Memory B cell (primary cell): ENCODE data around the gene REG1B.
A peak's percentile ranks its signal among the peaks of the same experiment; 100 is the strongest.
"Not testable (repeated sequence)": the region's sequence is repeated elsewhere in the genome, so short reads cannot be mapped to it uniquely, and the experiment has no call there.

Source experiments
- ATAC-seq: fragments of 150-1000 bp; cut with Tn5 transposase; 2 replicates; pipeline ENCODE4 v1.10.0; 2021; ENCODE audit warnings: low read depth, mild to moderate bottlenecking, moderate library complexity
- DNase-seq, 2 donors: peaks; one replicate each; pipeline ENCODE4 v3.0.0; 2022; ENCODE audit warnings: low spot score in 2 of 2
- H3K27ac Mint-ChIP-seq: one replicate; pipeline ENCODE4 v1.8.0; 2022; ENCODE audit warnings: mild to moderate bottlenecking, moderate library complexity, mixed read lengths
- H3K27me3 Mint-ChIP-seq: one replicate; pipeline ENCODE4 v1.8.0; 2022; ENCODE audit warnings: mixed read lengths
- H3K36me3 Mint-ChIP-seq: one replicate; pipeline ENCODE4 v1.8.0; 2022; ENCODE audit warnings: mild to moderate bottlenecking, mixed read lengths
- H3K4me1 Mint-ChIP-seq: one replicate; pipeline ENCODE4 v1.8.0; 2022; ENCODE audit warnings: mixed read lengths
- H3K4me3 Mint-ChIP-seq: one replicate; pipeline ENCODE4 v1.8.0; 2022; ENCODE audit warnings: mild to moderate bottlenecking, moderate library complexity, mixed read lengths
- H3K9me3 Mint-ChIP-seq: one replicate; pipeline ENCODE4 v1.8.0; 2022; ENCODE audit warnings: mixed read lengths

Gene REG1B

GRCh38 chr2:79103214-79103613 is 15.4 kb upstream of the REG1B start:
- no peaks in the 10 kb centered on the region for H3K27me3 Mint-ChIP-seq
- ATAC-seq, result no peak
- no peak for DNase-seq
- H3K9me3 Mint-ChIP-seq, result peaks cover 3% of the 10 kb centered on the region
- no peak overlapping the region for H3K4me3 Mint-ChIP-seq
- H3K27ac Mint-ChIP-seq, result no peak overlapping the region
- no peaks in the 10 kb centered on the region for H3K4me1 Mint-ChIP-seq
- H3K36me3 Mint-ChIP-seq, result no peaks in the 10 kb centered on the region

DNA sequence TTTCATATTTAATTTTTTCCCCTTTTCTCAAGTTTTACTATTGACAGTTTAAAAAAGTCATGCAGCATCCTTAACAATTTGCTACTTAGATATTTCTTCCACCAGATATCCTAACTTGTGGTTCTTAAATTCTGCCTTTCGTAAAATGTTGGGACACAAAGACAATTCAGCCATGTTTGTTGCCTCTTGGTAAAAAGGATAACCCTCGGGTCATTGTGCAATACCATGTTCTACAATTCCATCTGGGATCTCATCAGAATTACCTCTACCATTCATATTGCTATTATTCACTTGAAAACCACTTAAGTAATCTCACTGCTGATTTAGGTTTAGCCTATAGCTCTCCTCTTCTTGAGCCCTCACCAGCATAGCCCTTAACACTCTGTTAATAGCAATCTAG is 13.2 kb upstream of the REG1B start:
- no peak for DNase-seq
- H3K4me1 Mint-ChIP-seq, result no peaks in the 10 kb centered on the region
- H3K27me3 Mint-ChIP-seq, result no peaks in the 10 kb centered on the region
- no peak for ATAC-seq
- H3K9me3 Mint-ChIP-seq, result peaks cover 8% of the 10 kb centered on the region
- no peaks in the 10 kb centered on the region for H3K36me3 Mint-ChIP-seq
- H3K4me3 Mint-ChIP-seq, result no peak overlapping the region
- no peak overlapping the region for H3K27ac Mint-ChIP-seq

DNA sequence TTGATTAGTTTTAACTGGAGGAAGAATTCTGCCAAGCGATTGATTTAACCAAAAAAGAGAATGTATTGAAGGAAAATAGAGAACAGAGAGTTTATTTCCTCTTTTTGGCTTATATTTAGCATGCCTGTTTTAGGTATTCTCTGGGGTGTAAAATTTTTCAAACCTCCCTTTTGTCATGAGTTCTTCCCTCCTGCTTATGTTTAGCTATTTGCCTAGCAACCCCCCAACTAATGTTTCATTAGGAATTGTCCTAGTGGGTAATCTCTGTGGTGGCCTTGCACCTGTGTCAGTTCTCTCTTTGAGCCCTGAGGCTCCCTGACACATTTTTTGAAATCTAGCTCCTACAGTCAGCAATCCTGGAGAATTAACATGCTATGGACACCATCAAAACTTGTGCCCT is 12.5 kb upstream of the REG1B start:
- Mint-ChIP-seq H3K4me1 (no peaks in the 10 kb centered on the region), H3K36me3 (no peaks in the 10 kb centered on the region), H3K4me3 (no peak overlapping the region), H3K9me3 (peaks cover 8% of the 10 kb centered on the region), H3K27ac (no peak overlapping the region), H3K27me3 (no peaks in the 10 kb centered on the region)
- no peak for DNase-seq
- peak; percentile 22 for ATAC-seq

- Mint-ChIP-seq H3K4me1 (no peaks in the 10 kb centered on the region), H3K36me3 (no peaks in the 10 kb centered on the region), H3K27me3 (no peaks in the 10 kb centered on the region), H3K27ac (no peak overlapping the region), H3K9me3 (peaks cover 8% of the 10 kb centered on the region), H3K4me3 (no peak overlapping the region)
- DNase-seq, result no peak
- no peak for ATAC-seq
Measured at GRCh38 chr2:79099140-79099686, 11.4 kb upstream of the REG1B start.

- no peaks in the 10 kb centered on the region for H3K27me3 Mint-ChIP-seq
- no peaks in the 10 kb centered on the region for H3K4me1 Mint-ChIP-seq
- DNase-seq (no peak), ATAC-seq (no peak)
- no peak overlapping the region for H3K27ac Mint-ChIP-seq
- H3K9me3 Mint-ChIP-seq, result peaks cover 8% of the 10 kb centered on the region
- no peaks in the 10 kb centered on the region for H3K36me3 Mint-ChIP-seq
- no peak overlapping the region for H3K4me3 Mint-ChIP-seq
Measured at GRCh38 chr2:79097843-79098242, 10.1 kb upstream of the REG1B start.

GRCh38 chr2:79090693-79091092 is 2.9 kb upstream of the REG1B start:
- no peak overlapping the region for H3K4me3 Mint-ChIP-seq
- peaks cover 1% of the 10 kb centered on the region for H3K9me3 Mint-ChIP-seq
- no peak for ATAC-seq
- H3K27ac Mint-ChIP-seq, result no peak overlapping the region
- H3K36me3 Mint-ChIP-seq, result no peaks in the 10 kb centered on the region
- no peaks in the 10 kb centered on the region for H3K4me1 Mint-ChIP-seq
- H3K27me3 Mint-ChIP-seq, result no peaks in the 10 kb centered on the region
- no peak for DNase-seq

DNA sequence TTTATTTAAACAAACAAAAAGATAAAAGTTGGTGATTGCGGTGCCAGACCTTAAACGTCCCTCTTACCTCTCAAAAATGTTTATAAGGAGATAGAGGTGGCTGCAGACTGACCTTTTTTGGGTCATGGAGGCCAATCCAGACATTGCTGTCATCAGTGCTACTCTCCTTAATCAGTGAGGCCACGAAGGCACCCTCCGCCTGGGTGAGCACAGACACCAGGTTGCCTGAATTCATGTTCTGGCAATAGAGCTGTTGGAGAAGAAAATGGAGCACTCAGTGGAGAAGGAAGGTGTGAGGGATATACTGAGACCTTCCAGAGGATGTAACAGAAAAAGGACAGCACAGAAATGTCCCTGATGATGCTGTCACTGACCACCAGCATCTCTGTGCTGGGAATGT is 1.5 kb downstream of the REG1B start:
- Mint-ChIP-seq H3K4me3 (no peak overlapping the region), H3K36me3 (no peaks in the 10 kb centered on the region)
- DNase-seq, result no peak

GRCh38 chr2:79085382-79085781 is 2.4 kb downstream of the REG1B start:
- H3K27ac Mint-ChIP-seq, result no peak overlapping the region
- H3K4me1 Mint-ChIP-seq, result no peaks in the 10 kb centered on the region
- H3K27me3 Mint-ChIP-seq, result peaks cover 1% of the 10 kb centered on the region
- no peak overlapping the region for H3K4me3 Mint-ChIP-seq
- H3K9me3 Mint-ChIP-seq, result peaks cover 3% of the 10 kb centered on the region
- DNase-seq (no peak), ATAC-seq (no peak)
- no peaks in the 10 kb centered on the region for H3K36me3 Mint-ChIP-seq

More for the DNA sequence above, 1.5 kb downstream of the REG1B start:
- H3K9me3 Mint-ChIP-seq, result peaks cover 1% of the 10 kb centered on the region
- H3K27me3 Mint-ChIP-seq, result peaks cover 1% of the 10 kb centered on the region
- no peaks in the 10 kb centered on the region for H3K4me1 Mint-ChIP-seq
- H3K27ac Mint-ChIP-seq, result no peak overlapping the region
- no peak for ATAC-seq

- peaks cover 1% of the 10 kb centered on the region for H3K27me3 Mint-ChIP-seq
- H3K9me3 Mint-ChIP-seq, result peaks cover 2% of the 10 kb centered on the region
- no peak overlapping the region for H3K4me3 Mint-ChIP-seq
- DNase-seq, result no peak
- H3K36me3 Mint-ChIP-seq, result no peaks in the 10 kb centered on the region
- no peaks in the 10 kb centered on the region for H3K4me1 Mint-ChIP-seq
- H3K27ac Mint-ChIP-seq, result no peak overlapping the region
- ATAC-seq, result no peak
Measured at GRCh38 chr2:79084495-79085135, 3.2 kb downstream of the REG1B start.

DNA sequence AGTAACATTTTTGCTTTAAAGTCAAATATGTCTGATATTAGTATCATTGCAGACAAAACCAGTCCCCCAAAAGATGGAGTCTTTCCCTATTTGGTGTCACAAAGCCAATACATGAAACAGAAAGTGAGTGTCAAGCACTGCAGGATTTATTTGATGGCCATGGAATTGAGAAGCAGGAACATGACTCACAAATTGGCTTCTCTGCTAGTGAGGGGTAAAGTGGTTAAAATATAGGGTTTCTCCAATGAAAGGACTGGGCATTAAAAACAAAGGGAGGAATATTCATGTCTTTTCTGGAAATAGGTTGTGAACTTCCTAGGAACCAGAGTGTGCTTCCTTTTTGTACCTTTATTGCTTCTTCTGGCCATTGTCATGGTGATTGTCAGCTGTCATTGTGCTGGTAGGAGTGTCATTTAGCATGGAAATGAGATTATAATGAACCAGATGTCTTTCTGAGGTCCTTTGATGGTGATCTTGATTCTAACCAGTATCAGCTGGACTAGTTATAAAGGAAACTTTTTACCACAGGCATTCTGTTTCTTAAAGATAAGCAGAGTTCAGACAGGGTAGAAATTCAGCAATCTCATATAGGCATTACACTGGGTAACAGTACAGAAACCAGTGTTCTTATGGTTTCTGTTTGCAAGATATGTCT is 4.1 kb downstream of the REG1B start:
- Mint-ChIP-seq H3K27ac (no peak overlapping the region), H3K9me3 (peaks cover 3% of the 10 kb centered on the region), H3K4me1 (no peaks in the 10 kb centered on the region), H3K36me3 (no peaks in the 10 kb centered on the region), H3K4me3 (no peak overlapping the region), H3K27me3 (peaks cover 1% of the 10 kb centered on the region)
- DNase-seq (no peak), ATAC-seq (no peak)

- Mint-ChIP-seq H3K36me3 (no peaks in the 10 kb centered on the region), H3K27ac (no peak overlapping the region), H3K4me3 (no peak overlapping the region), H3K4me1 (no peaks in the 10 kb centered on the region), H3K27me3 (peaks cover 1% of the 10 kb centered on the region), H3K9me3 (peaks cover 5% of the 10 kb centered on the region)
- DNase-seq (no peak), ATAC-seq (no peak)
Measured at GRCh38 chr2:79082987-79083386, 4.8 kb downstream of the REG1B start.

GRCh38 chr2:79071078-79071477 is 16.7 kb downstream of the REG1B start:
- Mint-ChIP-seq H3K27ac (no peak overlapping the region), H3K9me3 (peaks cover 11% of the 10 kb centered on the region), H3K4me3 (no peak overlapping the region), H3K4me1 (no peaks in the 10 kb centered on the region), H3K36me3 (no peaks in the 10 kb centered on the region), H3K27me3 (no peaks in the 10 kb centered on the region)
- ATAC-seq, result no peak
- DNase-seq, result no peak

DNA sequence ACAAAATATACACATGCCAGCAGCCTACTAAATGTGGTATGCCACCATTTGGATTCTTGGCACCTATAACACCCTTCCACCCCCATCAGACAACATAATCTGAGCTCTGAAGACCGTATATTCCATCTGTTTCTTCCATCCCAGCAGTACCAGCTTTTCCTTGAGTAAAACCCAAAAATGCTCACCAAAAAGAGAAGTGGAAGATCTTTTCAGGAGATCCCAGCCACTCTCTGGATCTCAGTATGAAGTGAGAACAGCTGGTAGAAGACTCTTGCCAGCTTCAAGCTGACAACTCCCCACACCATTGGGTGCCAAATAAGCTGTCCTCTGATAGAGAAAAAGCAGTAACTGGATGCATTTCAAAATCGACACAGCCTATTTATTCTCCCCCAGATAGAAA is 22.6 kb downstream of the REG1B start:
- H3K4me3 Mint-ChIP-seq, result no peak overlapping the region

GRCh38 chr2:79054769-79055168 is 33.0 kb downstream of the REG1B start:
- H3K36me3 Mint-ChIP-seq, H3K4me3 Mint-ChIP-seq: not testable (repeated sequence)

More for the DNA sequence above, 22.6 kb downstream of the REG1B start:
- ATAC-seq (no peak), DNase-seq (no peak)
- Mint-ChIP-seq H3K27me3 (no peaks in the 10 kb centered on the region), H3K27ac (no peak overlapping the region), H3K9me3 (peaks cover 6% of the 10 kb centered on the region), H3K36me3 (no peaks in the 10 kb centered on the region), H3K4me1 (no peaks in the 10 kb centered on the region)

DNA sequence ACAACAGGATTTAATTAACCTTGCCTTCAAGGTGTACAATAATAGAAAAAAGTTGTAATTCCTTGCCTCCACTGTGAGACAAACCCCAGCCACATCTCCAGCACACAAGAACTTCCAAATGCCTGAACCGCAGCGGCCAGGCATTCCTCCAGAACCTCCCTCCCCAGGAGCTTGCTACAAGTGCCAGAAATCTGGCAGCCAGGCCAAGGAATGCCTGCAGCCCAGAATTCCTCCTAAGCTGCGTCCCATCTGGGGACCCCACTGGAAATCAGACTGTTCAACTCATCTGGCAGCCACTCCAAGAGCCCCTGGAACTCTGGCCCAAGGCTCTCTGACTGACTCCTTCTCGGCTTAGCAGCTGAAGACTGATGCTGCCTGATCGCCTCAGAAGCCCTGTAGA is 34.3 kb downstream of the REG1B start:
- not testable (repeated sequence) for H3K4me3 Mint-ChIP-seq, DNase-seq, H3K27me3 Mint-ChIP-seq, ATAC-seq, H3K36me3 Mint-ChIP-seq, H3K4me1 Mint-ChIP-seq, H3K27ac Mint-ChIP-seq
- peaks cover 14% of the 10 kb centered on the region for H3K9me3 Mint-ChIP-seq

More at GRCh38 chr2:79054769-79055168, 33.0 kb downstream of the REG1B start:
- not testable (repeated sequence) for H3K27me3 Mint-ChIP-seq, DNase-seq, ATAC-seq, H3K27ac Mint-ChIP-seq, H3K4me1 Mint-ChIP-seq
- H3K9me3 Mint-ChIP-seq, result peaks cover 12% of the 10 kb centered on the region
